HCT116 (cell line): ENCODE measurements around the gene CCDC69.

ENCODE experiments used
- JUND ChIP-seq: IDR thresholded peaks from 2 replicates; pipeline ENCODE4 v1.6.1; 2012
- POLR2A ChIP-seq: IDR thresholded peaks from 2 replicates; pipeline ENCODE4 v1.7.0; 2011; ENCODE audit warnings: borderline replicate concordance; ENCODE audit not compliant: insufficient read depth, insufficient read length; ENCODE audit errors: extremely low read depth

- TF ChIP-seq POLR2A (no peak), JUND (no peak)
These were observed 65.6 kb downstream of the CCDC69 start for GRCh38 chr5:151158287-151158661.
